Thyroid gland (tissue), 4 donors: ENCODE data around the gene TTC12.

ENCODE experiments used
- CTCF ChIP-seq, 6 experiments: fragments of 200-600 bp in 3 of 6; fragments of 450-650 bp in 3 of 6; sonication (generic) in 3 of 6; IDR thresholded peaks; one replicate each; pipeline ENCODE4 v1.5.1; 2016 to 2019; ENCODE audit warnings: antibody characterized with exemption in 6 of 6, mild to moderate bottlenecking in 2 of 6, inconsistent platforms in 1 of 6, moderate library complexity in 1 of 6
- POLR2A ChIP-seq, 2 donors: fragments of 450-650 bp; IDR thresholded peaks; one replicate each; pipeline ENCODE4 v1.6.1; 2017; ENCODE audit warnings: antibody characterized with exemption in 2 of 2, mild to moderate bottlenecking in 2 of 2, moderate library complexity in 1 of 2

DNA sequence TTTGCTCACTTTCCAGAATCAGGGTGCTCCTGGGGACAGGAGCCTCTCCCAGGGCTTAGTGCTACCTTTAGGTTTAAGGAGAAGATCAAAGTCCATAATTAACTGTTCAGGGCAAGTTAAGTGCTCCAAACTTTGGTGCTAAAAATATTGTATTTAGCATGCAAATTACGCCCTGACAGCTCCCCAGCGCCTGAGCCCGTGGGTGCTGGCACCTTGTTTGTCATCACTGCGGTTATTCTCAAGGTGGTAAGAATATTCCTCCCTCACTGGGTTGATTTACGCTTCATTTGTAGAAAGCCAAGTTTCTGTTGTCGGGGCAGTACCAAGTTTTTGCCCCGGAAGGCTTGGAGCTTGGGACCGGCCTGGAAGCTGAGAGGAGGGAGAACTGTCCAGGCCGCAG lies 94.5 kb downstream of the TTC12 start:
- no peak for TF ChIP-seq POLR2A (IDR thresholded peaks at IDR 0.05)
- no peak for TF ChIP-seq CTCF (IDR thresholded peaks at IDR 0.05)
